ENCODE measurements around the gene USP50.
"Not testable (repeated sequence)": the region's sequence is repeated elsewhere in the genome, so short reads cannot be mapped to it uniquely, and the experiment has no call there.

The USP50 gene

GRCh38 chr15:50546566-50546965 is at the start of gene USP50:
TSS of gene USP50 (minus strand) at chr15:50546666. CDS start at chr15:50546525, 141 bp downstream.
- DNase-seq: no peak

- no peak for DNase-seq
These were observed 47.8 kb upstream of the USP50 start for GRCh38 chr15:50594311-50594710.

DNA sequence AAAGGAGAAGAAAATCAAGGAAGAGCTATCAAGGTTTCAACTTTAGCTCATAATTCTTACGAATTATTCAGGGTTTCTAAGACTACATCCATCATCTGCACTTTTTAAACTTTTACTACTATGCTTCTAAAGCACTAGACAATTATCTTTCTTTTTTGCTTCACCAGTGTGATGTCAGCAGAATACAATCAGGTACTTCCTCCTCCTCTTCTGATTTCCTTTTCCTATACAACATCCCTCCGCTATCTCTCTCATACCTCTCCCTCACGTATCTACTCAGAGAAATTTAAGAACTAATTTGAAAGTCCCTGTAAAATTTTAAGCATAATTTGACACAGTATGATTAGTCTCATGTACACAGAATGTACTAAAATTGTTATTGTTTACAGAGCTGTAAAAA is 47.3 kb upstream of the USP50 start:
- DNase-seq: no peak

- no peak for DNase-seq
These were observed 43.8 kb upstream of the USP50 start for GRCh38 chr15:50590288-50590687.

- DNase-seq: no peak
These were observed 31.0 kb upstream of the USP50 start for GRCh38 chr15:50577492-50577891.

- no peak for DNase-seq
These were observed 29.7 kb upstream of the USP50 start for GRCh38 chr15:50576166-50576565.

DNA sequence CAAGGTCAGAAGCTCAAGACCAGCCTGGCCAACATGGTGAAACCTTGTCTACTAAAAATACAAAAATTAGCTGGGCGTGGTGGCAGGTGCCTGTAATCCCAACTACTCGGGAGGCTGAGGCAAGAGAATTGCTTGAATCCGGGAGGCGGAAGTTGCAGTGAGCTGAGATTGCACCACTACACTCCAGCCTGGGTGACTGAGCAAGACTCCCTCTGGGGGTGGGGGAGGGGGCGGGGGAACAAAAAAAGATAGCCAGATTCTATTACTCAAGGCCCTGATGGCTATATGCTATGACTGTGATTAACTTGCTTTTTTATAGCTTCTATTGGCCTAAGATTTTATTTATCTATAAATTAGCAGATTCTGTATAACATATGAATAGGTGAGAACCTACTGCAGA is 27.4 kb upstream of the USP50 start:
- not testable (repeated sequence) for DNase-seq

- DNase-seq: no peak
These were observed 17.3 kb upstream of the USP50 start for GRCh38 chr15:50563756-50564155.

DNA sequence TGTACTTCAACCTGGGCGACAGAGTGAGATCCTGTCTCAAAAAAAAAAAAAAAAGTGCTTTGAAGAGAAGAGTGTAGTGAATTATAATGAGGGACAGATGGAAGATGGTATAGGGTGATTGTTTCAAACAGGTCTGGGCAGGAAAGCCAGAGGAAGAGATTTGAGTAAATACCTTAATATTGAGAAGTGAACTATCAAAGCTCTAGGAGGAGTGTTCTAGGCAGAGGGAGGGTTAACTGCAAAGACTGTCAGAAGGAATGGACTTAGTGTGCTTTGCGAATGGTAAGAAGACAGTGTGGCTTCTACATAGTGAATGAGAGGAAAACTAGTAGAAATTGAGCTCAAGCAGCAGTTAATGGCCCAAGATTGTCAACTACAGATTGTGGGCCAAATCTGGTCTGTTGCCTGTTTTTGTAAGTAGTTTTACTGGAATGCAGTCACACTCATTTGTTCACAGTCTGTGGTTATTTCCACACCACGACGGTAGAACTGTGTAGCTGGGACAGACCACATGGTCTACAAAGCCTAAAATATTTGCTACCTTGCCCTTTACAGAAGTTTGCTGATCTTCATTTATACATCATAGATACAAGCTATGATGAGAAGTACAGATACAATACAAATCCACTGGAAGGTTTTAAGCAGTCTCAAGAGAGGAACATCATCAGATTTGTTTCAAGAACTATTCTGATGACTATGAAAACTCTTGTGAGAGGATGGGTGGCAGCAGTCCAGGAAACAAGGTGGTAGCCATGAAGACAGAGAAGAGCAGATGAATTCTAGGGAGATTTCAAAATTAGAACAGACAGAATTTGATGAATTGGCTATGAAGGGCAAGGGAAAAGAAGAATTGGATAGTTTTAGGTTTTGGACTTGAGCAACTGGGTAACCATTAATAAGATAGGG is 16.5 kb upstream of the USP50 start:
- DNase-seq: no peak

DNA sequence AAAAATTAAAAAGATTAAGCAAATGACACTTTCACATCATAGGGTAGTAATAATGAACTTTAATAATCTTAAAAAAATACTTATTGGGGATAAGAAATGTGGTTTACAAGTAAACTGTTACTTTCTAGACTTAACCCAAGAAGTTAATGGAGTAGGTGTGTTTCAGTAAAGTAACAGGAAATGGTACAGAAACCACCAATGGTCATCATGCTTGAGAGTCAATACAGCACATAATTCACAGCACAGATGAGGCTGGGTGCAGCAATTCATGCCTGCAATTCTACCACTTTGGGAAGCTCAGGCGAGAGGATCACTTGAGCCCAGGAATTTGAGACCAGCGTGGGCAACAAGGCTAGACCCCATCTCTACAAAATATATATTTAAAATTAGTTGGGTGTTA is 11.5 kb upstream of the USP50 start:
- DNase-seq: no peak

- no peak for DNase-seq
These were observed 10.3 kb upstream of the USP50 start for GRCh38 chr15:50556642-50557371.

GRCh38 chr15:50552238-50552637 is 5.8 kb upstream of the USP50 start:
- DNase-seq: no peak

DNA sequence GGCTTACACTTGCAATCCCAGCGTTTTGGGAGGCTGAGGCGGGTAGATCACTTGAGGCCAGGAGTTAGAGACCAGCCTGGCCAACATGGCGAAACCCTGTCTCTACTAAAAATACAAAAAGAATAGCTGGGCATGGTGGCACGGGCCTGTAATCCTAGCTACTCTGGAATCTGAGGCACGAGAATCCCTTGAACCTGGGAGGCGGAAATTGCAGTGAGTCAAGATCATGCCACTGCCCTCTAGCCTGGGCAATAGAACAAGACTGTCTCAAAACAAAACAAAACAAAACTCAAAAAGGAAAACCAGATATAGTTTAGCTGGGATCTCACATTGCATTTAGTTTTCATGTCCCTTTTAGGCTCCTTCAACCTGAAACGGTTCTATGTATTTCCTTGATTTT is 2.9 kb upstream of the USP50 start:
- no peak for DNase-seq

DNA sequence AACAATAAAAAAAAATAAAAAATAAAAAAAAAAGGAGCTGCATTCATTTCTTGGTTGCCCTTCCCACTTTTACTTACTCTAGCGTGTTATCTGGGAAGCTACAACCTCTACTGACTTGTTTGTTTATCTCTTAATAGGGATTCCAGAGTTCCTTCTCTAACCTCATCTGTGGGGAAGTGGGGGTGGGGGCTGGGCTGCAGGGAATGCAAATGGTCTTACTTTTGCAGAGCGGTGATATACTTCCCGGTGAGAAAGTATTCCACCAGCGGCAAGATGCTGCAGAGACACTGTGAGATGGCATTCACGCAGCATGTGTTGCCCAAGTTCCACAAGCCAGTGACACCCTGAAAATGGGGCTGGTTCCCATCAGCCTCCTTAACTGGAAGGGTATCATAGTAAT is 2.1 kb downstream of the USP50 start:
- DNase-seq: no peak

DNA sequence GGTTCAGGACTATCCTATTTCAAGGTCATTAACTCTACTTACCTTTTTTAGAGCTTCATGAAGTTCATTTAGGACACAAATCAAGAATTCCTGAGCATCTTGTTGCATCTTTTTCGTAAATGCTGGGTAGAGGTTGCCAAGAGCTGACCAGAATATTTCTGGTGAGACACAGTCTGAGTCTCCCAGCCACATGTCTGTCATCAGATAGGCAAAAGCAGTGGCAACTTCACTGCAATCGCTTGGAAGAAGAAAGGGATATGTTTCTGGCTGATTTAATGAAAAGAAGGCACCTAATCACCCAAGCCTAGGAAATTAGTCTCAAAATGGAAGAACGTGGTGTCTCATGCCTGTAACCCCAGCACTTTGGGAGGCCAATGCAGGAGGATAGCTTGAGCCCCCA is 2.9 kb downstream of the USP50 start:
- DNase-seq: no peak

- DNase-seq: no peak
These were observed 3.6 kb downstream of the USP50 start for GRCh38 chr15:50542887-50543210.

DNA sequence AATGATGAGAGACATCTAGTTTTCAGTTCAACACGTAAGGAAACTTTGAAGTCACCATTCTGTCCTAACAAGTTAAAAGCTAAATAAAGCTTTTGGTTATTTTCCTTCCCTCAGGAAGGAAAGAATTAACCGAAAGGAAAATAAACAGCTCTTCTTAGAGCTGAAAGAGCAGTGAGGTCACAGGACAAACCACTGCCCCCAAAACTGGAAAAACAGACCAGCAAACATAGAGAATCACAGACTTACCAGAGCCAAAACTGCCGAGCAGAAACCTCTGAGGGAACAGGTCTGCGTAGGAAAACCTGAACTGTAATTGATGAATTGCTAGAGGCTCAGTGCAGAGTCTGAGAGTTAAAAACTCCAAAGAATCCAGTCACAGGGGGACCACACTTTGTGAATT is 14.7 kb downstream of the USP50 start:
- no peak for DNase-seq

DNA sequence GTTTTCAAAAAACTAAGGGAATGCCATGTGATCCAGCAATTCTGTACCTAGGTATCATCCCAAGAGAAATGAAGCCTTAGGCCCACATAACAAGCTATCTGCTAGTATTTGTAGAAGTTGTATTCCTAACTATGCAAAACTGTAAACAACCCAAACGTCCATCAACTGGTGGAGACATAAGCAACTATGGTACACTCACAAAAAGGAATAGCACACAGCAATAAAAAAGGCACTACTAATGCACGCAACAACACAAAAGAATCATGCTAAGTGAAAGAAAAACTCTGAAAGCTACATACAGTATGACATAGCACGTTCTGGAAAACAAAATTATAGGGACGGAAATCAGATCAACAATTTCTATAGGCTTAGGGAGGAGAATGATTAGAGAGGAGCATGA is 15.3 kb downstream of the USP50 start:
- no peak for DNase-seq

- no peak for DNase-seq
These were observed 22.6 kb downstream of the USP50 start for GRCh38 chr15:50523851-50524251.

DNA sequence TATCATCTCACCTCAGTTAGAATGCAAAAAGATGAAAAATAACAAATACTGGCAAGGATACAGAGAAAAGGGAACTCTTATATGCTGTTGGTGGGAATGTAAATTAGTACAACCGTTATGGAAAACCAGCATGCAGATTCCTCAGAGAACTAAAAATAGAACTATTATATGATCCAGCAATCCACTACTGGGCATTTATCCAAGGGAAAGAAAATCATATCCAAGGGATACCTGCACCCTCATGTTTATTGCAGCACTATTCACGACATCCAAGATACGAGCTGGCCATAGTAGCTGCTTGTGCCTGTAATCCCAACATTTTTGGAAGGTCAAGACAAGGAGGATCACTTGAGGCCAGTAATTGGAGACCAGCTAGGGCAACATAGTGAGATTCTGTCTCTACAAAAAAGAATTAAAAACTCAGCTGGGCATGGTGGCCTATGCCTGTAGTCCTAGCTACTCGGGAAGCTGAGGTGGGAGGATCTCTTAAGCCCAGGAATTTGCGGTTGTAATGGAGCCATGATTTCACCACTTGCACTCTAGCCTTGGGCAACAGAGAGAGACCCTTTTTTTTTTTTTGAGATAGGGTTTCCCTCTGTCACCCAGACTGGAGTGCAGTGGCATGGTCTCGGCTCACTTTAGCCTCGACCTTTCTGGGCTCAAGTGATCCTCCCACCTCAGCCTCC is 26.6 kb downstream of the USP50 start:
- DNase-seq: no peak

DNA sequence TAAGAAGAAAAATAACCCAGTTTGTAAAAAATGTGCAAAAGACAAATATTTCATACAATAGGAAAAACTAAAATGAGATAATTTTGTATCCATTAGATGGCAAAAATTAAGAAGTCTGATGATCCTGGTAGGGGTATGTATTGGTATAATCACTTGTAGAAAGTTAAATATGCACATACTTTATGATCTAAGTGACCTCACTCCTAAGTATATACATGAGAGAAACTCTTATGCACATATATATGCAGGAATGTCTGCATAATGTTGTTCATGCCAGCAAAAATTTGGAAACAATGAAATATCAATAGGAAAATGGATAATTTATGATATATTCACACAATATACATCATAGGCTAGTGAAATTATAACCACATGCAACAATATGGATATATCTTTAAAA is 33.5 kb downstream of the USP50 start:
- no peak for DNase-seq

GRCh38 chr15:50506121-50506520 is 40.3 kb downstream of the USP50 start:
- DNase-seq: no peak

GRCh38 chr15:50505656-50506055 is 40.8 kb downstream of the USP50 start:
- not testable (repeated sequence) for DNase-seq

GRCh38 chr15:50503144-50503543 is 43.3 kb downstream of the USP50 start:
- DNase-seq: no peak

Data from NCI-H2081 treated with DMSO at 0.1 percent for 48 hours (cell line).